NCI-H146 treated with DMSO at 0.1 percent for 48 hours (cell line): Measurements from ENCODE around the gene GDAP1L1.
A peak's percentile ranks its signal among the peaks of the same experiment; 100 is the strongest.
"Not testable (repeated sequence)": the region's sequence is repeated elsewhere in the genome, so short reads cannot be mapped to it uniquely, and the experiment has no call there.

ENCODE experiments used
- DNase-seq: peaks from one replicate; lab custom pipeline; 2025; ENCODE audit not compliant: unreplicated experiment; lab: John Stamatoyannopoulos, UW

Gene GDAP1L1

DNA sequence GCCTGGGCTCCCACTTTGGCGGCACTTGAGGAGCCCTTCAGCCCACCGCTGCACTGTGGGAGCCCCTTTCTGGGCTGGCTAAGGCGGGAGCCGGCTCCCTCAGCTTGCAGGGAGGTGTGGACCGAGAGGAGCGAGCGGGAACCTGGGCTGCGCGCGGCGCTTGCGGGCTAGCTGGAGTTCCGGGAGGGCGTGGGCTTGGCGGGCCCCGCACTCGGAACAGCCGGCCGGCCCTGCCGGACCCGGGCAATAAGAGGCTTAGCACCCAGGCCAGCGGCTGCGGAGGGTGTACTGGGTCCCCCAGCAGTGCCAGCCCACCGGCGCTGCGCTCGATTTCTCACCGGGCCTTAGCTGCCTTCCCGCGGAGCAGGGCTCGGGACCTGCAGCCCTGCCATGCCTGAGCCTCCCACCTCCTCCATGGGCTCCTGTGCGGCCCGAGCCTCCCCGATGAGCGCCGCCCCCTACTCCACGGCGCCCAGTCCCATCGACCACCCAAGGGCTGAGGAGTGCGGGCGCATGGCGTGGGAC, 52.0 kb downstream of the GDAP1L1 start:
- not testable (repeated sequence) for DNase-seq

DNA sequence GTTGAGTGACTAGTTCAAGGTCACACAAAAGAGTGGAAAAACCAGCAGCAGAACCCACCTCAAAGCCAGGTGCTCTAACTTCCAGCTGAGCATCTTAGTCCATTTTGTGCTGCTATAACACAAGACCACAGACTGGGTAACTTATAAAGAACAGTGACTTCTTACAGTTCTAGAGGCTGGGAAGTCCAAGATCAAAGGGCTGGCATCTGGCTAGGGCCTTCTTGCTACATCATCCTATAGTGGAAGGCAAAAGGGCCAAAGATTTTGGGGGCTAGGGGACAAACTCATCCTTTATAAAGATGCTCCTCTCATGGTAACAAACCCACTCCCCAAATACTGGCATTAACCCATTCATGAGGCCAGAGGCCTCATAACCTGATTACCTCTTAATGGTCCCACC, 54.2 kb downstream of the GDAP1L1 start:
- DNase-seq = no peak

DNA sequence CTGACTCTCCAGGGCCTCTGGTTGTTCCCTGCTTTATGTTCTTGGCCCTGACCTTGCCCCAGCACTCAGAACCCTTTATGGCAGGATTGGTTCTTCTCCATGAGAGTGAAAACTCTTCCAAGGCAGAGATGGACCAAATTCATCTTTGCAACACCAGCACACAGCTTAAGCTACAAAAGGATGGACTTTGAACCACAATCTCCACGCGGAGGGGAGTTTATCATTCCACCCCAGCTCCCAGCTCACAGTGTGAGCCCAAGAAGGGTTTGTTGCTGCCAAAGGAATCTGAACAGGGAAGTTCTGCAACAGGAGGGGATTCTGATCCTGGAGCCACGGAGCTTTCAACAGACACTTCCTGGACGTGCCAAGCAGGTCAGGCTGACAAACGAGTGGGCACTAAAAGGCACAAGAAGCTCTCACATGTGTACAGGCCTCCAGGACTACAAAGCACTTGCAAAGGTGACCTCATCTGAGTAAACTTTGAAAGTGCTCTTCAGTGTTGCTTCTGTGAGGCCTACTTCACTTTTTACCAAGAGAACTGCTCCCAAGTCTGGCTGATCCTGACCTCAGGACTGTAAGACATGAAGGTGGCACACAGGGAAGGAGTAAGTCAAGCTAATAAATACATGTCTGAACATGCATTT, 55.0 kb downstream of the GDAP1L1 start:
- no peak for DNase-seq

DNA sequence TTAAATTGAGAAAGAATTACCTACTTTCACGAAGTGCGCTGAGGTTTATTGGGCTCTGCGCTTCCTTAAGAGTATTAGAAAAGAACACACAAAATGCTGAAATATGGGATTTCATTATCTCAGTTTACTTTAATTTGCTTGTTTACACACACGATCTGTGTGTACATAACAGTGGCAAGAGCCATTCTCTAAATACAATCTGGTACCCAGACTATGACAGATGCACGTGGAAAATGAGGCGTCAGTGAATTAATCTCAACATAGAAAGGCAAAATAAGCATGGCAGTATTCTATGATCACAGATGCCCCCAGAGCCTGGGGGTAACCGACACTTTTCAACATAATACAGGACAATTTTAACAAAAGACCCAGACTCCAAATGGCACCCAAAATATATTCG, 55.6 kb downstream of the GDAP1L1 start:
- no peak for DNase-seq

DNA sequence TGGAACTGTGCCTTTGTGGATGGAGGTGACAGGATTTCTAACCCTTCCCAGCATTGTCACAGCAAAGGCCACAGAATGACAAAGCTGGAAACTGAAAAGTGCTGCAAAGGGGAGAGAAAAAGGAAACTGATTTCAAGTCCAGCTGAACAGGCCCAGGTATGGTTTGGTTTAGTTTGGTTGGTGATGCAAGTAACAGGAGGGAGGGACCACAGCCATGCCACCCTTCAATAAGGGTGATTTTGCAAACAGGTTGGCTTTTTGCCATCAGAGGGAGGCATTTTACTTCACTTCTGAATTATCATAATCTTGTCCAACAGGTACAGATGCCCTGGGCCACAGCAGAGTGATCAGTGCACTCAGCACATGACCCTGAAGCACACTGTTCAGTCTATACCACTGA, 57.3 kb downstream of the GDAP1L1 start:
- no peak for DNase-seq

DNA sequence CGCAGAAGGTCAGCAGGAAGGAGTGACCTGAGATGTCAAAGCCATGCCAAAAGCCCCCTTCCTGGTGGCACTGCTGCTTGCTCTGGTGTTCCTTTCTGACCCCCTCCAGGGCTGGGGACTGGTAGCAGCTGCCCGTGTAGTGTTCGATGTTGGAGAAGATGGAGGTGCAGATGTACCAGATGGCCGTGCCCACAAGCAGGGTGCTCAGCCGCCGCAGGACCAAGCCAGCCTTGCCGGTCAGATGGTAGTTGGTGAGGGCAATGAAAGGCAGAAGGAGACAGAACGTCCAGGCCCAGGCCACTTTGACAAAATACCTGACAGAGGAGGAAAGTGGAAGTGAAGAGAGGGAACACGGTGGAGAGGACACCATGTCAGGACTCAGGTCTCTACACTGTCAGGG, 59.8 kb downstream of the GDAP1L1 start:
- no peak for DNase-seq

DNA sequence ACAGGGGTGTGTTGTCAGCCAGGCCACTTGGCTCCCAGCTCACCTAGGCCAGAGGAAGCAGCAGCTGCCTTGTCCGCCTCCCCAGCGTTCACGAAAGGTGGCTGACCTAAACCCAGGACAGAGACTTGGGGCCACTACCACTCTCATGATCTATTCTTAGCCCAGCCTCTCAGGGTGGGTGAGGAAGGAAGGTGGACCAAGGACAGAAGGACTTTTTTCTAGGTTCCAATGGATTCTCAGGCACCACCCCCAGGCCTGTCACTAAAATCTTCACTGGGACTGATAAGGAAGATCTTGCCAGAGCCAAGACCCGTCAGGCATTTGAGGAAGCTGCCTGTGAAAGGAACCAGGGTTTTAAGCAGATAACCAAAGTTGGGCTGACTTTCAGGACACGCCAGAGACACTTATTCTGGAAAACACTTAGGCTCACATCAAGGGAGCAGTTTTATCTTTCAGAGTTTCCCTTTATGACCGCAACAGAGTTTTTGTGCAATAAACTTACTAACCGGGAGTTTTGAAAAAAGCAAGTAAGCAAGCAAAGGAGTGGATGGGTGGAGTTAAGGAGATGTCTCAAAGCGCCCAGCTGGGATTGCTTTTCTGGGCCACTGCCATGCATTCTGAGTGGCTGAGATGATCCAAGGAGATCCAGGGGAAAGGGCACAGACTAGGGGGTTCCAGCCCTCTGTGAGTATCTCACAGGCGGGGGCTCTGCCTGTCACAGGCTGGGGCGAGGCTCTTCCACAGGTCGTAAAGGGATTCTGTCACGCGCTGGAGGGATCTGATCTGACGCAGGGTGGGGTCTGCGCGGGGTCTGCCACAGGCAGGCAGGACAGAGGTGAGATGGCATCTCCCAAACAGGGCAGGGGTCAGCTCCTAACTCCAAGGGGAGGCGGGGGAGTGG, 62.9 kb downstream of the GDAP1L1 start:
- DNase-seq = no peak

DNA sequence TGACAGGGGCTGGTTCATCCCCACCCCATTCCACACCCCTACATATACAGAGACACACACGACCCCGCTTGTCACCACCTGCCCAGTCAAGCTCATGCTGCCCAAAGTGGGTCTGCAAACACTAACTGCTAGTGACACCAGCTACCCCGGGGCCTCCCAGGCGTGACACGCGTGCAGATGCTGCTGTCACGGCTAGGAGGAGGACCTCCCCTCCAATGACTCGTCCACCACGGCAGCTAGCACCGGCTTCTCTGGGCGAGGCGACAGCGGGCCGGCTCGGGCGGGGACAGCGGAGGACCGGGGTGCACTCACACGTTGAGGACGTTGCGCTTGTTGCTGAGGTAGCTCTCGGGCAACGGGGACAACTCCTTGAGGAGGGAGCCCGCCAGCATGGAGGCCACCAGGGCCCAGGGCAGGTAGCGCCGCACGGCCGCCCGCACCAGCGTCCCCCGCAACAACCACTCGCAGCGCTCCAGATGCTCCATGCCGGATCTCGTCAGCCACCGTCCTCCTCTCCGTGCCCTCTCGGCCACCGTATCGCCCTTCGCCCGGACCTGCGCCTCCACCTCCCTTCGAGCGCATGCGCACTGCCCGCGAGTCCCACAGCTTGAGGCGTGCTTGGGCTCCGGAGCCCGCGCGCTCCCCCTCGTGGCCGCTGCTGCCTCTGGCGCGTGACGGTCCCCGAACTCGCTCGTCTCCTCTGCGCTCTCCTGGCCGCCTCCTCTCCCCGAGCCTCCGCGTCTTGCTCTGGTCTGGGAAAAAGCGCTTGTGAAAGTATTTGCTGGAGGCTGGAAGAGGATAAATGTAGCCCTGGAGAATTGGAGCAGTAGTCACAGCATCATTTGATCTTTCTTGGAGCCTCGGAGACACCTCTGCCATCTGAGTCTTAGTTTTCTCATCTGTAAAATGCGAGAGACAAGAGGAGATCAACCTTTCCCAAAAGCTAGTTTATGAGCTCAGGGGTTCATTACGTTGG, 63.8 kb downstream of the GDAP1L1 start, which contains the start of gene FITM2:
TSS of gene FITM2 (minus strand) at position 539 of the 976 bp plus-strand sequence. CDS start at position 485, 54 bp downstream.
- DNase-seq = peak; percentile 92

DNA sequence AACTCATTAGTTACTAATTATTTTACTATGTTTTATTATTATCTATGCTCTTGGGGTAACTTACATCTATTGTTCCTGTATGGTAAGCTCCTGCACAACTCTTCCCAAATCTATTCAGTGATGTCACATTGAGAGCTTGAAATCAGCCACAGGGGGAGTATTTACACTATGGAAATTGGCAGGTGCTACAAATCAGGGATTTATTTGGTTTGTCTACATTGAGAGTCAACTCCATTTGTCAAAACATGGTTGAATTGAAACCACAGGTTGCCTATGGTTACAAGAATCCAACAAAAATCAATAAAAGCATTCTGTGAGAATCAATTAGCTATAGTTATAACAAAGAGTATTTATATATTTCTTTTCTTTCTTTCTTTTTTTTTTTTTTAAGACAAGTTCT, 67.8 kb downstream of the GDAP1L1 start:
- DNase-seq = peak; percentile 75

DNA sequence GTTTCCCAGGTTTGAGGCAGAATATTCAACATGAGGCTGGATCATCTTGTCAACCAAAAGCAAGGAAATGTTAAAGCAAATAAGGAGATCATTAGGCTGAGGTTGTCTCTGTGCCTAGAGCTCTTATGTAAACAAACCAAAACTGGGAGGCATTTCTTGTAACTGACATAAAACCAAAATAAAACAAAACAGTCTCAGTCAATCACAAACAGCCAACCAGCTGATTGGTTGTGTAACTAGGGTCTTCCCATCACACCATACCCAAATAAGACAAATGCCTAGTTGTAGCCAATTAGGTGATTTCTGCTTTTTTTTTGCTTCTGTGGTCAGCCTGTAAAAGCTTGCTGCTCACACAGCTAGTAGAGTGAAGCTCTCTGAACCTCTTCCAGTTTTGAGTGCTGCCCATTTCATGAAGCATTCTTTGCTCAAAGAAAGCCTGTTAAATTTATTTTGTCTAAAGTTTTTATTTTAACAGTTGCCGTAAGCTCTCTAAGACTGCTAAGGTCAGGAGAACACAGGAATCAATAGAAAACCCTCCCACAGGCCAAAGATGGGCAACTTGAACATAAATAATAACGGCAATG, 72.8 kb downstream of the GDAP1L1 start:
- no peak for DNase-seq

DNA sequence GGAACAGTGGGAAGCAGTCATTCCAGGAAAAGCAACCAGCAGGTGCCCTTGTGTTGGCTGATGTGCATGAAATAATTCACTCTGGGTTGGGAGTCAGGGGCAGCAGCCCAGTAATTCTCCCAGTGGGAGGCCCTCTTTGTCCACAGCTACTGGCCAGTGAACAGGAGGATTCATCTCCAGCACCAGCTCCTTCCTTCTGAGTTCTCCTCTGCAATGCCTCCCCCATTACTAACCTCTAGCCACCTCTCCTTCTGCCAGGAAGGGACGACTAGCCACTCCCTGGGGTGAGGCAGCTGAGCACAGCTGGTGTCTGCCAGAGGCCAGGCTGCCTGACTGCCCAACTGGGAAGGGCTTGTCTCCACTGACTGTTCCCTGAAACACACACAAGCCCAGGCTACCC, 77.2 kb downstream of the GDAP1L1 start:
- peak; percentile 97 for DNase-seq

DNA sequence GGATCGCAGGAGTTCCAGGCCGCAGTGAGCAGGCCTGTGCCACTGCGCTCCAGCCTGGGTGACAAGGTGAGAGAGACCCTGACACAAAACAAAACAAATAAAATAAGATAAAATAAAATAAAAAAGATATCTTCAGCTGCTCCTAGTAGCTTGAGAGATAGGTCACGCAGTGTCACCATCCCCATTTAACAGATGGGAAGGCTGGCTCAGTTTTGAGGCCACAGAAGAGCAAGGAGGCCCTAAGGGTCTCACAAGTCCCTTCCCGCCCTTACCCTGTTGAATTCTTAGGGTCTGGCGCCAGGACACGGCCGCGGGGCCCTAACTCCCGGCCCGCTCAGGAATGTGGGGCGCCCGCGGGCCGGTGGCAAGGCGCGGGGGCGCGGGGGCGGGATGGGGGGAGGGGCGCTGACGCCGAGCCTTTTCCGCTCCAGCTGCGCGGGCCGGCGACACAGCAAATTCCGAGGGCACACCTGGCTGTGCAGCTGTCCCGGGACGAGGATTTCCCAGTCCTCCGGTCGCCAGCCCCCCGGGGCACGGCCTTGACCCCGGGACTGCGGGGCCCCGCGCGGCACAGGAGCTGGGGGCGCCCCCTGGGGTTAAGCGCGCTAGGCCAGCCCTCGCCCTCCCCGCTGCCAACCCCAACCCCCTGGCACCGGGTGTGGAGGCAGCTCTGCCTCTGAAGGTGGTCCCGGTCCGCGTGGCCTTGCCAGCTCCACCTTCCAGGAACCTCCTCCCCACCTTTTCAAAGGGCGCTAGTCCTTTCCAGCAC, 79.5 kb downstream of the GDAP1L1 start:
- DNase-seq = no peak

DNA sequence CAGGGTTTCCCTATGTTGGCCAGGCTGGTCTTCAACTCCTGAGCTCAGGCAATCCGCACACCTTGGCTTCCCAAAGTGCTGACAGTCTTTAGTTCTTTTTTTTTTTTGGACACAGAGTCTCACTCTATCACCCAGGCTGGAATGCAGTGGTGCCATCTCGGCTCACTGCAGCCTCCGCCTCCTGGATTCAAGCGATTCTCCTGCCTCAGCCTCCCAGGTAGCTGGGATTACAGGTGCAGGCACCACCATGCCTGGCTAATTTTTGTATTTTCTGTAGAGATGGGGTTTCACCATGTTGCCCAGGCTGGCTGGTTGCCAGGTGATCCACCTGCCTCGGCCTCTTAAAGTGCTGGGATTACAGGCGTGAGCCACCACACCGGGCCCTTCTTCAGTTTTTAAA, 80.6 kb downstream of the GDAP1L1 start:
- not testable (repeated sequence) for DNase-seq

DNA sequence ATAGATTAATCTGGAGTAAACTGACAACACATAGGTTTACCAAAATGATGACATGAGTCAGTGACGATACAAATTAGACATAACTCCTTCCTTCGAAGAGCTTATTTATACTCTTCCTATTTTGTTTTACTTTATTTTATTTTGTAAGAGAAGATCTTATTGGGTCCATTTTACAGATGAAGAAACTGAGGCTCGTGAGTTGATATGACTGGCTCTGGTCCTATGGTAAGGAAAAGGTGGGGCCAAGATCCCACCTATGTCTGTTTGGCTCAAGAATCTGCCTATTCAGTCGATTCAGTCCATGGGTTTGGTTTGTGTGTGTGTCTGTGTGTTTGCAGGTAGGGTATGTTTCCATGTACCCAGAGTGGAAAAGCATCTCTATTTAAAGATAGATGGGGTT, 81.3 kb downstream of the GDAP1L1 start:
- DNase-seq = no peak
